ENCODE data around the gene CRYL1.

The CRYL1 gene

GRCh38 chr13:20473139-20473538 is 52.5 kb downstream of the CRYL1 start:
- TF ChIP-seq FOXP2 (optimal IDR thresholded peaks at IDR 0.05; ENCODE audit: borderline replicate concordance, extremely low read depth, extremely low read length, insufficient read depth) (no peak), REST (IDR thresholded peaks at IDR 0.05; ENCODE audit: insufficient read depth in 1 of 2, low read depth in 2 of 2, low read length in 2 of 2) (no peak), POLR2AphosphoS5 (IDR thresholded peaks at IDR 0.05; ENCODE audit: low read depth, low read length) (no peak), TAF1 (IDR thresholded peaks at IDR 0.05; ENCODE audit: borderline replicate concordance, insufficient read depth, low read length) (no peak), SIN3A (IDR thresholded peaks at IDR 0.05; ENCODE audit: borderline replicate concordance, insufficient read depth, low read length) (no peak)

DNA sequence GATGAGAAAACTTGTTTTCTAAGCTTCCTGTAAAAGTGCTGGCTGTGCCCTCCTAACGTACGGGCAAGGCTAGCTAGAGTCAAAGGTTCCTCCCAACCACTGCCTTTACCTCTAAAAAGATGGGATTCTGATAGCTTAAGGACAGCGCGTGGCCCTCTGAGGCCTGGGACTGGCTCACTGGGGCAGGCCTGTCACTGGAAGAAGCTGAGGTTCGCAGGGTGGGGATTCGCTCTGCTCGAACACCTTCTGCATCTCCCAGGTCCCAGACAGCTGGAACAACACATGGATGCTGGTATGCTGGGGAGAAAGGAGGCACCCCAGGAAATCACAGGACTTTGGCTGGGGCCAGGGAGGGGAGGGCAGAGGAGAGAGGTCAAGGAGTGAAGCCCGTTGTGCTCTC is 53.1 kb downstream of the CRYL1 start:
- no peak for TF ChIP-seq FOXP2 (optimal IDR thresholded peaks at IDR 0.05; ENCODE audit: borderline replicate concordance, extremely low read depth, extremely low read length, insufficient read depth)
- TF ChIP-seq SIN3A (IDR thresholded peaks at IDR 0.05; ENCODE audit: borderline replicate concordance, insufficient read depth, low read length): no peak
- TF ChIP-seq POLR2AphosphoS5 (IDR thresholded peaks at IDR 0.05; ENCODE audit: low read depth, low read length): no peak
- TF ChIP-seq TAF1 (IDR thresholded peaks at IDR 0.05; ENCODE audit: borderline replicate concordance, insufficient read depth, low read length): no peak
- no peak for TF ChIP-seq REST (IDR thresholded peaks at IDR 0.05; ENCODE audit: insufficient read depth in 1 of 2, low read depth in 2 of 2, low read length in 2 of 2)

DNA sequence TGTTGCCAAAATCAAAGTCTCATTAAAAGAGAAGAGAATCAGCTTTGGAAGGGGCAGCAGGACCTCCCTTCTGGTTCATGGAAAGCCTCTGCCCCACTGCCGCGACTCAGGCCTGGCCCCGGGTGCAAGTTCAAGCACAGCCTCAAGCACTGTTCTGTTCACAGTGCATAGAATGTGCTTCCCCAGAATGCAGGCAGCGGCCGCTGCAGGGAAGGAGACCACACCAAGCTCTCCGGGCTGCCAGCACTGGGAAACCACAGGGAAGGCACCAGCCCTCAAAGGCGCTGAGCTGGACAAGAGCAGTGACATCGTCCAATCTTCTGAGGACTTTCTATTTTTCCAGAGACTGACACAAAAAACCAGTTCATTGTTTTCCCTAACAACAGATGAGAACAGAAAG is 55.5 kb downstream of the CRYL1 start:
- TF ChIP-seq REST (IDR thresholded peaks at IDR 0.05; ENCODE audit: insufficient read depth in 1 of 2, low read depth in 2 of 2, low read length in 2 of 2) (no peak), TAF1 (IDR thresholded peaks at IDR 0.05; ENCODE audit: borderline replicate concordance, insufficient read depth, low read length) (no peak), POLR2AphosphoS5 (IDR thresholded peaks at IDR 0.05; ENCODE audit: low read depth, low read length) (no peak), SIN3A (IDR thresholded peaks at IDR 0.05; ENCODE audit: borderline replicate concordance, insufficient read depth, low read length) (no peak), FOXP2 (optimal IDR thresholded peaks at IDR 0.05; ENCODE audit: borderline replicate concordance, extremely low read depth, extremely low read length, insufficient read depth) (no peak)

GRCh38 chr13:20466371-20466770 is 59.3 kb downstream of the CRYL1 start:
- TF ChIP-seq TAF1 (IDR thresholded peaks at IDR 0.05; ENCODE audit: borderline replicate concordance, insufficient read depth, low read length) (no peak), SIN3A (IDR thresholded peaks at IDR 0.05; ENCODE audit: borderline replicate concordance, insufficient read depth, low read length) (no peak), POLR2AphosphoS5 (IDR thresholded peaks at IDR 0.05; ENCODE audit: low read depth, low read length) (no peak), REST (IDR thresholded peaks at IDR 0.05; ENCODE audit: insufficient read depth in 1 of 2, low read depth in 2 of 2, low read length in 2 of 2) (no peak), FOXP2 (optimal IDR thresholded peaks at IDR 0.05; ENCODE audit: borderline replicate concordance, extremely low read depth, extremely low read length, insufficient read depth) (no peak)
